Right forelimb (tissue), 1 donor: ENCODE measurements around the gene NECTIN2.
A peak's percentile ranks its signal among the peaks of the same experiment; 100 is the strongest.

ENCODE experiments used
- DNase-seq: peaks from one replicate; pipeline ENCODE4 v3.0.0-alpha.2; 2018

Gene NECTIN2

DNA sequence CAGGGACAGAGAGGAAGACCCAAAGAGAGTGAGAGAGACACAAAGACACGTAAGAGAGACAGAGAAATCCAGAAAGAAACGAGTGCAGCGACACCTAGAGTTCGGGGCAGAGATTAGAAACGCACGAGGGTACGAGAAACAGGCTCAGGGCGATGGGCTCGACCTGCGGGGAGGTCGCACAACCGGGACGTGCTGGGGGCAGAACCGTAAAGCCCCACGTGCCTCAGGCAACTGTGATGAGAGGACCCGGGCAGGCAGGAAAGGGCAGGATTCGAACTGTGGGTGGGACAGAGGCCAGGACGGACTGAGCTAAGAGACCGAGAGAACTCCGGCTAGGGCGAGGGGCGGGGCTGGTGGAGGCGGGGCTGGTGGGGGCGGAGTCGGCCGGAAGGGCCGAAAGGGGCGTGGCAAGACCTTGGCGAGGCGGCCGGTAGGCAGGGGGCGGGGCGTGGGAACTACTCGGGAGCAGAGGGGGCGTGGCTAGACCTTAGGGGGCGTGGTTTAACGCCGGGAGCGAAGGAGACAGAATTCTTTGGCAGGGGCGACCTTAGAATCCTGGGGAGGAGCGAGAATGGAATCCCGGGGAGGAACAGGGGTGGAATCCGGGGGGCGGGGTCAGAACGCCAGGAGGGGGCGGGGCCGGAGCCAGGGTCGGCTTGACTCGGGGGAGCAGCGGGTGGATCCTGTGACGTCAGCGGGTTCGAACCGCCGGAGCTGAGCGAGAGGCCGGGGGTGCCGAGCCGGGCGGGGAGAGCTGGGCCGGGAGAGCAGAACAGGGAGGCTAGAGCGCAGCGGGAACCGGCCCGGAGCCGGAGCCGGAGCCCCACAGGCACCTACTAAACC lies at the start of gene NECTIN2:
TSS of gene NECTIN2 (plus strand) at position 686 of the 843 bp plus-strand sequence. CDS start 229 bp downstream, outside the sequence.
- peak; percentile 100 for DNase-seq

DNA sequence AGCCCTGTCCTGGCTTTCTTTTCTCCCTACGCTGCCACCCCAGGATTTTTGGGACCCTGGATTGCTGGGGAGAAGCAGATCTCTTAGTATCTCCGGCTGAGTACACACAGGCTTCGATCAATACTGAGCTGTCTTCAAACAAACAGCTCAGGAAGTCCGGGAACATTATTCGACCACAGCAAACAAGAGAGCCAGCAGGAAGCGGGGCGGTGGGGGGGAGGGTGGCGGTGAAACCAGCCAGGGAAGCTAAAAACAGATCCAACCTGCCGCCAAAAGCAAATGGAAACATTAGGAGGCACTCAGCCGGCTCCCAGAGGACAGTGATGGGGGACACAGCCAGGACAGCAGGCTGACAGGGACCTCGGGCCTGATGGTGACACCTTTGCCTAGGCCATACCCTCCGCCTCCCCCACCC lies 49.4 kb upstream of the NECTIN2 start:
- DNase-seq = peak; percentile 60

DNA sequence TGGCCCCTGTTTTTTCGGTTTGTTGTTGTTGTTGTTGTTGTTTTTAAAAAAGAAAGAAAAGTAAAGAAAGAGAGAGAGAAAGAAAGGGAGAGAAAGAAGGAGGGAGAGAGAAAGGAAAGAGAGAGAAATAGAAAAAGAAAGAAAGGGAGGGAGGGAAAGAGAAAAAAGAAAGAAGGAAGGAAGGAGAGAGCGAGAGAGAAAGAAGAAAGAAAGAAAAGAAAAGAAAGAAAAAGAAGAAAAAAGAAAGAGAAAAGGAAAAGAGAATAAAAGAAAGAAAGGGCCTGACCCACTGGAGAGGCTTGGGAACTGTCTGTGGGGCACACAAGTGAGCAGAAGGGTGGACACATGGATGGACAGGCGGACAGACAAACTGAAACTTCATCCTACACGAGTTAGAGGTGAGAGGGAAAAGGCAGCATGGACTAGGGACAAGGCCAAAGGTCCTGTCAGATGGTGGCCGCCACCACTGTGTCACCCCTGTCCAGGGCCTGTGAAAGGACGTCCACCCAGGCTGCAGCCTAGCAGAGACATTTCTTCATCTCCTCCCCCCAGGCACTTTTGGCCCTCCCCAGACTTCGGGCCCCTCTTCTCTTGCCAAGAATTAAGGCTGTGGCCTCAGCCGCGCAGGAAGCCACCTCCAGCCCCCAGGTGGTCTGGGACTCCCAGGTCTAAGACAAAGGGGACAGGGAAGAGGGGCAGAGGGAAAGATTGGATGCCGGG lies 46.3 kb upstream of the NECTIN2 start:
- DNase-seq = no peak

DNA sequence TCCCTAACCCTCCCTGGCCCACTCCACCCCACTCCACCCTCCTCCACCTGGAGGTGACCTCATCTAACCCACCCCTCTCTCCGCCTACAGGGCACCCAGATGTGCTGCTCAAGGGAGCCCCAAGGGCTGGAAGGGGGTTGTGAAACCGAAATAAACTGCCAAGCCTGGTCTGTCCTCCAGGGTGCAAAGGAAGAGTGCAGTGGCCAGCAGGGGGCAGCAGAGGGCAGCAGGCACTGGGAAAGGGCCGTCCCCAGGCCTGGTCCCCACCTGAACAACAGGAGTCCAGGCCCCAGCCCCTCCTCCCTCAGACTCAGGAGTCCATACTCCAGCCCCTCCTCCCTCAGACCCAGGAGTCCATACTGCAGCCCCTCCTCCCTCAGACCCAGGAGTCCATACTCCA lies 45.6 kb upstream of the NECTIN2 start:
- peak; percentile 89 for DNase-seq

DNA sequence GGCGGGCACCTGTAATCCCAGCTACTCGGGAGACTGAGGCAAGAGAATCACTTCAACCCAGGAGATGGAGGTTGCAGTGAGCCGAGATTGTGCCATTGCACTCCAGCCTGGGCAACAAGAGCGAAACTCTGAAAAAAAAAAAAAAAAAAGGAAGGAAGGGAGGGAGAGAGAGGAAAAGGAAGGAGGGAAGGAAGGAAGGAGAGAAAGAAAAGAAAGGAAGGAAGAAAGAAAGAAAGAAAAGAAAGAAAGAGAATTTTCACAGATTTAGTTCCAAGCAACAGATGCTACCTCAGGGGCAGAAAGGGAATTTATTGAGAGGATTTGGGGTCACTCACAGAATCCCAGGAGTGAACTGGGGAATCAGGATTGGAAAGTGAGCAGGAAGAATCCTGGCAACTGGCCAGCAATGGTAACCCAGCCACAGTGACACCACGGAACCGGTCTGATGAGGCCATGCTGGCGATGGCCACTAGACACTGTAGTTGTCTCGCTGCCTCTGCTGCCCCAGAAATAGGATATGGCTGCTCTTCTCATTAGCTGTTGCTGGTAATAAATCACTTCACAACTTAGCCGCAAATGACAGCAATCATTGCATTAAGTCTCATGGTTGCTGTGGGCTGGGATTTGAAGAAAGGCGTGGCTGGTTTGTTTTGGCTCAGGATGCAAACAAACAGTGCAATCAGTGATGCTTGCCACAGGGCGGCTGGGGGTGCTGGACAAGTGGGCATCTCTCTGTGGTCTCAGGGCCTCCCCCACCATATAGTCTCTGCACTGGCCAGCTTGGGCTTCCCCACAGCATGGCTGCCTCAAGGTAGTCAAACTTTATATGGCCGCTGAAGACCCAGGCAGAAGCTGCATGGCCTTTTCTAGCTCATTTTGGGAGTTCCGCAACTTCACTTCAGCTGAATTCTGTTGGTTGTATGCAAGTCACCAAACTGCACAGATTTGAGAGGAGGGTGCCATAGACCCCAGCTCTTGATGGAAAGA lies 42.4 kb upstream of the NECTIN2 start:
- no peak for DNase-seq

DNA sequence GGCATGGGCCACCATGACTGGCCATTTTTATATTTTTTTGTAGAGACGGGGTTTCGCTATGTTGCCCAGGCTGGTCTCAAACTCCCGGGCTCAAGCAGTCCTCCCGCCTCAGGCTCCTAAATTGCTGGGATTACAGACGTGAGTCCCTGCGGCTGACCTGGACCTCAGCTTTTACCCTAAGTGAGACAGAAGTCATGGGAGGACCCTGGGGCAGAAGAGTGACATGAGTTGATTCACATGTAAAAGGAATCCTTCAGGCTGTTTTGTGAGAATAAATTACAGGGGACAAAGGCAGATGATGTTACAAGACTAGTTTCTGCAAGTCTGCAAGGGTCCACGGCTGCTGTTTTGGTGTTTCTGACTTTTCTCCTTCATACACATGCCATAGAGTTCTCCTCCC lies 39.8 kb upstream of the NECTIN2 start:
- DNase-seq = no peak

DNA sequence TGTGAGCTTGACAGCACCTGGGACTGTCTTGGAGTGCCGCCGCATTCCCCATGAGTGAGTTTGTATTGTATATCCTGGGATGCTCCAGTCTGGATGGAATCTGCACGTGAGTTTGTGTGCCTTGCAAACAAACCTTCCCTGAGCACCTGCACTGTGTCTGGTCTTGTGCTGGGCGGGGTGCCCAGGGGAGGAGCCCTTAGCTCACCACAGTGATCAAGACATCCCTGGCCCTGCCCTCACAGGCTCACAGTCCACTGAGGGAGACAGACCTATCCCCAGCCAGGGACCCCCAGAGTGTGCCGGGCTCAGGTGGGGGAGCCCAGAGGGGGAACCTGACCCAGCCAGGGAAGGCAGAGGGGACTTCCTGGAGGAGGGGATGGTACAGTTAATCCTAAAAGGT lies 38.9 kb upstream of the NECTIN2 start:
- no peak for DNase-seq

DNA sequence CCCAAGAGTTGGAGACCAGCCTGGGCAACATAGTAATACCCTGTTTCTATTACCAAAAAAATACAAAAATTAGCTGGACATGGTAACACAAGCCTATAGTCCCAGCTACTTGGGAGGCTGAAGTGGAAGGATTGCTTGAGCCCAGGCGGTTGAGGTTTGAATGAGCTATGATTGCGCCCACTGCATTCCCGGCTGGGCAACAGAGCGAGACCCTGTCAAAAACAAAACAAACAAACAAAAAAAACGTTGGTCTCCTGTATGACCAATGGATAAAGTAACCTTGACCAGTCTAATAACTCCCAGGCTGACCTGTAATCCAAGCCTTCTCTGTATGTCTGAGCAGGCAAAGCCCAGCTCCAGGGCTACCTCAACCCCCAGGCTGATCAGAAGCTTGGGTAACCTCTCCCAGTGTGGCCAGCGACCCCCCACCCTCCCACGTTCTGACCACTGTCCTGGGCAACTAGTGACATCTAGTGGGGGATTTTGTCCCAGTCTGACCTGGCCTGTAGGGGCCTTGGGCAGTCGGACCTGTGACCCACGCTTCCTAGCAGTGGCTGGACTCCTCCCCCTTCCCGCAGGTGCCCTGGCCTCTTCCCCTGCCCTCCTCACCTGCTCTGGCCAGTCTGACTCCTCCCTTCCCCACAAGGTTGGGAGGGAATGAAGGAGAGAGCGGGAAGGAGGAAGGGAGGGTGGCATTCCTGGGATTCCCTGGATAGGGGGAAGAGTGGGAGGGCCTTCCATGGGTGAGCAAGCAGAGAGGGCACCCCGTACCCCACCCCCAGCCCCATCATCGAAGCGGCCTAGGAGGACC lies 38.2 kb upstream of the NECTIN2 start:
- DNase-seq = peak; percentile 57

DNA sequence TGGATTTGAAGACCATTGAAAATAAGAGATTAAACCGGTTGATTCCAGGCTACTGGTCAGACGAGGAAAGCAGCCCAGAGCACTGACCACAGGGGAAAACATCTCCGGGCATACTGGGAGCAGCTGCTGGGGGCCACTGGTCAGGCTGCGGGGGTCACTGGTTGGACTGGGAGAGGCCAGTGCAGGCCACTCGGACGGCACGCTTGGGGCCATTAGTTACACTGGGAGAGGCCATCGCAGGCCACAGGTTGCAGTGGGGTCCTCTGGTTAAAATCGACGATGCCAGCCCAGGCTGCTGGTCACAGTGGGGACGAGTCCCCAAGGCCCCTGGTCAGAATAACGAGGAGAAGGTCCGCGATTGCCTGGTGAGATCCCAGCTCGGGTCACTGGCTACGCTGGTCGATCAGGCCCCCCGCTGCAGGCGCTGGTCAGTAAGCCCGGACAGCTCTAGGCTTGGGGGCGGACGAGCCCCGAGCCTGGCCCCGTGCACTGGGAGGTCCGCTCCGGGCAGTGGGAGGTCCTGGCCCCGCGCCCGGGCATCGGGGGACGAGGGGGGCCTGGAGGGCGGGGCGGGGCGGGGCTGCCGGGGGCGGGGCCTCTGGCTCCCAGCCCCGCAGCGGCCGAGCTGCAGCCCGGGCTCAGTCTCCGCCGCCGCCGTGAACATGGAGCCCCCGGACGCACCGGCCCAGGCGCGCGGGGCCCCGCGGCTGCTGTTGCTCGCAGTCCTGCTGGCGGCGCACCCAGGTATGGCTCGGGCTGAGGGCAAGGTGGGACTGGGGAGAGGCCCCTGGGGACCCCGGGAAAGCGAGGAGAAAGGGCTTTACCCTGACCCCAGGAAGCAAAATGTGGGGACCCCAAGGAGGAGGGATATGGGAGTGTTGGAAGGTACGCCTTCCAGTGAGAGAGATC lies 37.4 kb upstream of the NECTIN2 start, which contains the start of gene BCAM:
TSS of gene BCAM (plus strand) at position 641 of the 909 bp plus-strand sequence. CDS start at position 663, 22 bp downstream.
- peak; percentile 89 for DNase-seq

DNA sequence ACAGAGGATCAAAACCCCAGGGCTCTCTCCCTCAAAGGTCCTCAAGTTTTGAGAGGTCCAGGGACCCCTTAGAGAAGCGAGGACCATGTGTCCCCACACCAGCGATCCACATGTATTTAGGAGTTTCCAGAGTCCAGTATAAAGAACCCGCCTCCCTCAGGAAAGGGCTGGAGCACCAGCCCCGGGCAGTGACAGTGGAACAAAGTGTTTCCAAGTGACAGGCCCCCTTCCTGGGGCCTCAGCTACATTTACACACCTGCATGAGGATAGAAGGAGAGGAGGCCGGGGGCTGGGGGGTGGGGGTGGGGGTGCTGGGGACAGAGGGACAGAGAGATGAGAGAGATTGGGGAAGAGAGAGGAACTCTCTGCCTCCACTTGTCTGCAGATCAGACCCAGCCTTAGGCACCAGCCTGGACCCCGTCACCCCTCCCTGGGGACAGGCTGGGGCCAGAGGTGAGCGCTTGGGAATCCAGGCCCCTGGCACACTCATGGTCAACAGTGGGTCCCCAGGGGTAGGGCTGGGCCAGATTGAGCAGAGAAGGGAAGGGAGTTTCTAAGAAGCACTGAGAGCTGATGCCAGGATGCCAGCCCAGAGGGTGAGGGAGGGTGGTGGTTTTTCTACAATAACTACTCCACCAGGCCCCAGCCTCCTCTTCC lies 36.4 kb upstream of the NECTIN2 start:
- no peak for DNase-seq

DNA sequence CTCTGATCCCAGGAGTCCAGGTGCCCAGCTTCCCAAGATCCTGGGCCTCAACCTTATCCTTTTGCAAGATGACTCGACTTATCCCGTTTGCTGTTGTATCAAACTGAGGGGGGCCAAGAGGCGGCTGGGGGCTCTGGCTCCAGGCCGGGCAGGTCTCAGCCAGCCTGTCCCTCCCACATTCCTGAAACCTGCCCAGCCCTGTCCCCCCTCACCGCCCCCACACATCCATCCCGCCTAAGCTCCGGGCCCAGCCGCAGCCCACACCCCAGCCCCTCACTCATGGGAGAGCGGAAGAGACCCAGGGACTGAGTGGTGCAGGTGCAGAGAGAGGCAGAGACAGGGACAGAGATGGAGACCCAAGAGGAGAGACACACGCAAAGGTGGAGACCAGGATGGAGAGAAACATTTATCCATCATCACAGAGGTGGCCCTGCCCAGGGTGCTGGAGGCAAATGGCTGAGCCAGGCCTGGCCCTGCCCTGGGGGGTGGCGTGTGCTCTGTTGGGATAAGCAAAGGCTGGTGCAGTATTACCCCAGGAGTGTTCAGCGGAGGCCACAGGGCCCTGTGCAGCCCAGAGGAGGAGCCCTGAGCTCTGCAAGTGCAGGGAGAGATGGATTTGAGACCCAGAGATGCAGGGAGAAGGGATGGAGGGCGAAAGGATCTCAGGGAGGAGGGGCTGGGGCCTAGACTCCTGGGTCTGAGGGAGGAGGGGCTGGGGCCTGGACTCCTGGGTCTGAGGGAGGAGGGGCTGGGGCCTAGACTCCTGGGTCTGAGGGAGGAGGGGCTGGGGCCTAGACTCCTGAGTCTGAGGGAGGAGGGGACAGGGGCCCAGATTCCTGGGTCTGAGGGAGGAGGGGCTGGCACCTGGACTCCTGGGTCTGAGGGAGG lies 35.6 kb upstream of the NECTIN2 start:
- DNase-seq = no peak

DNA sequence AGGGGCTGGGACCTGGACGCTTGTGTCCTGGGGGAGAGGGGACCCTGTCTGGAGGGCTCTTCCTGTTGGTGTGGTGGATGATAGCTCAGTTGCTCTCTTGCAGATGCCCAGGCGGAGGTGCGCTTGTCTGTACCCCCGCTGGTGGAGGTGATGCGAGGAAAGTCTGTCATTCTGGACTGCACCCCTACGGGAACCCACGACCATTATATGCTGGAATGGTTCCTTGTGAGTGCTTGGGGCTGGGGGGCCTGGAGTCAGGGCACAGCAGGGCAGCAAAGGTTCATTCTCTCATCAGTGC lies 35.0 kb upstream of the NECTIN2 start:
- DNase-seq = no peak

DNA sequence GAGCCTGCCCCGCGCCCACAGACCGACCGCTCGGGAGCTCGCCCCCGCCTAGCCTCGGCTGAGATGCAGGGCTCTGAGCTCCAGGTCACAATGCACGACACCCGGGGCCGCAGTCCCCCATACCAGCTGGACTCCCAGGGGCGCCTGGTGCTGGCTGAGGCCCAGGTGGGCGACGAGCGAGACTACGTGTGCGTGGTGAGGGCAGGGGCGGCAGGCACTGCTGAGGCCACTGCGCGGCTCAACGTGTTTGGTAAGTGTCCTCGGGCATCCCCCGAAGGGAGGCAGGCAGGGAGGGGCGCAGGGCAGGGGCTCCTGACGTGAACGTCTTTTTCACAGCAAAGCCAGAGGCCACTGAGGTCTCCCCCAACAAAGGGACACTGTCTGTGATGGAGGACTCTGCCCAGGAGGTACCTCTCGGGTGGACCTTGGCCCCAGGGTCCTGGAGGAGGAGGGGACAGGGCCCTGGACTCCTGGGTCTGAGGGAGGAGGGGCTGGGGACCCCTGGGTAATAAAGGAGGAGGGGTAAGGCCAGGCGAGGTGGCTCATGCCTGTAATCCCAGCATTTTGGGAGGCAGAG lies 33.9 kb upstream of the NECTIN2 start:
- DNase-seq = no peak

DNA sequence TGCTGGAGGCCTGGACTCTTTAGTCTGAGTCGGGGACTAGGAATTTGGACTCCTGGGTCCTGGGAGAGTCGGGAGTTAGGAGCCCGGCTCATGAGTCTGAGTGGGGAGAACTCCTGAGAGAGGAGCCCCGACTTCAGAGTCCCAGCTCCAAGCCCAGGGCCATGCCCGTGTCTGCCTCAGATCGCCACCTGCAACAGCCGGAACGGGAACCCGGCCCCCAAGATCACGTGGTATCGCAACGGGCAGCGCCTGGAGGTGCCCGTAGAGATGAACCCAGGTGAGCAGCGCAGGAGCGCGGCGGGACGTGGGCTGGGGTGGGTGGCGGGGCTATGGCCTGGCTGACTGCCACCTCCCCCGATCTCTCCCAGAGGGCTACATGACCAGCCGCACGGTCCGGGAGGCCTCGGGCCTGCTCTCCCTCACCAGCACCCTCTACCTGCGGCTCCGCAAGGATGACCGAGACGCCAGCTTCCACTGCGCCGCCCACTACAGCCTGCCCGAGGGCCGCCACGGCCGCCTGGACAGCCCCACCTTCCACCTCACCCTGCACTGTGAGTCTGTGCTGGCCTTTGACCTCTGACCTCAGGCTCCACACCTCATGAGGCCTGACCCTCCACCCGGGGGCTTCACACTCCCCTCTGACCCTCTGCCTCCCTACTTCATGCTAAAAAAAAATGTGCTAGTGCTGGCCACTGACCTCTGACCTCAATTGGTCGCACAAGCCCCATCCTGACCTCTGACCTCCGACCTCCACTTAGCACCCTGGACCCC lies 32.8 kb upstream of the NECTIN2 start:
- DNase-seq = no peak

DNA sequence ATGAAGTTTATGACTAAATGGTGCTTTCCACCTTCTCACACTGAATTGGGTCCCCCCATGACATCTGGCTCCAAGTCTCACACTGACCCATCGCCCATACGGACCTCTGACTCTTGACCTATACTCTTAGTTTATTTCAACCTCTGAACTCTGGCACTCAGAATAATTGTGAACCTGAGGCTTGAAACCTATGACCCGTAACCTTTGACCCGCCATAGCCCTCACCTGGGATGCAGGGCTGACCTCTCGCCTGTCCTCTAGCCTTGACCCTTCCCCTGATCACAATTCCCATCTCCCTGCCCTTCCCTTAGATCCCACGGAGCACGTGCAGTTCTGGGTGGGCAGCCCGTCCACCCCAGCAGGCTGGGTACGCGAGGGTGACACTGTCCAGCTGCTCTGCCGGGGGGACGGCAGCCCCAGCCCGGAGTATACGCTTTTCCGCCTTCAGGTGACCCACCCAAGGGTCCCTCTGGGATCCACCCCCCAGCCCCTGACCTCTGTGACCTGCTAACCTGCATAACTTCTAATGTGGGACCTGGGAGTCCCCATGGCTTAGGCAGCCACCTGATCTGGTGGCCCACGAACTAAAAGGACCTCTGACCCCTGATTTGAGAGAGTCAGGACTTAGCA lies 32.1 kb upstream of the NECTIN2 start:
- no peak for DNase-seq

DNA sequence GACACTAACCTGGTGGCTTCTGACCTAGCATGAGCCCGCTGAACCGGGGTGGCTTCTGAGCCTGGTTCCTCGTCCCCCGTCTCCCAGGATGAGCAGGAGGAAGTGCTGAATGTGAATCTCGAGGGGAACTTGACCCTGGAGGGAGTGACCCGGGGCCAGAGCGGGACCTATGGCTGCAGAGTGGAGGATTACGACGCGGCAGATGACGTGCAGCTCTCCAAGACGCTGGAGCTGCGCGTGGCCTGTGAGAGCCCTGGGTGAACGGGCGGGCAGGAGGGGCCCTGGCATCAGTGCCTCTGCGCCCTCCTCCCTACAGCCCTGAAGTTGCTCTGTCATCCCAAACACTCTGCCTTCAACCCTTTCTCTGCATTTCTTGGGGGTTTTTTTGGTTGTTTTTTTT lies 31.6 kb upstream of the NECTIN2 start:
- no peak for DNase-seq

DNA sequence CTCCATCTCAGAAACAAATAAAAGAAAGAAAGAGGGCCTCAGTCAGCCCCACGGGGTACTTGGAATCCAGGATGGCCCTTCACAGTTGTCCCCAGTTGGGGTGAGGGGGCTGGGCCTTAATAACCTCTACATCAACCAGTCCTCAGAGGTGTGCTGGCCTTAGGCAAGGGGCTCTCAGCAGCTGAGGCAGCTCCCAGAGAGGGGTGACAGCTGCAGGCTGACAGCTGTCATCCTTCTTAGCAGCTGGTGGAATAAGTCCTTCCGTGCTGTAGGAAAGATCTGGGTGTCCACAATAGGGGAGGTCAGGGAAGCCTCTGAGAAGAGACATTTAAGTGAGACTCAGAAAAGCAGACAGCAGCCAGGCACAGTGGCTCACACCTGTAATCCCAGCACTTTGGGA lies 29.8 kb upstream of the NECTIN2 start:
- no peak for DNase-seq
